MM.1S (cell line): Measurements from ENCODE around the gene PNPT1.

Experiments
- CTCF ChIP-seq: fragments of 300-600 bp; sonication (generic); IDR thresholded peaks from 2 replicates; pipeline ENCODE4 v1.5.1; 2016; ENCODE audit warnings: antibody characterized with exemption, low read length, mixed read lengths
- EZH2 ChIP-seq: fragments of 300-600 bp; sonication (generic); optimal IDR thresholded peaks from 2 replicates; pipeline ENCODE3; 2017; ENCODE audit warnings: low read depth, mild to moderate bottlenecking, antibody characterized with exemption, low read length, mixed read lengths

GRCh38 chr2:55617175-55618024 is 76.2 kb downstream of the PNPT1 start, which contains the start of gene PPP4R3B:
- peak; percentile 24 for TF ChIP-seq CTCF
- TF ChIP-seq EZH2 = no peak
